Nephron progenitor cell (in vitro differentiated cells): ENCODE measurements around the gene FAM78B.

ENCODE experiments used
- DNase-seq: peaks from one replicate; pipeline ENCODE4 v3.0.0; 2021
- H3K27ac Mint-ChIP-seq: 2 replicates; pipeline ENCODE4 v1.8.0; 2021; ENCODE audit warnings: mild to moderate bottlenecking, moderate library complexity, mixed read lengths
- H3K27me3 Mint-ChIP-seq: 2 replicates; pipeline ENCODE4 v1.8.0; 2021; ENCODE audit warnings: mild to moderate bottlenecking, low read depth, mixed read lengths; ENCODE audit not compliant: poor library complexity
- H3K36me3 Mint-ChIP-seq: 2 replicates; pipeline ENCODE4 v1.8.0; 2021; ENCODE audit warnings: low read depth, mixed read lengths
- H3K4me1 Mint-ChIP-seq: 2 replicates; pipeline ENCODE4 v1.8.0; 2021; ENCODE audit warnings: mixed read lengths
- H3K4me3 Mint-ChIP-seq: 2 replicates; pipeline ENCODE4 v1.8.0; 2021; ENCODE audit warnings: mild to moderate bottlenecking, moderate library complexity, mixed read lengths
- H3K9me3 Mint-ChIP-seq: 2 replicates; pipeline ENCODE4 v1.8.0; 2021; ENCODE audit warnings: mild to moderate bottlenecking, moderate library complexity, mixed read lengths
- CTCF ChIP-seq: fragments of 200-600 bp; sonication (generic); IDR thresholded peaks from 2 replicates; pipeline ENCODE4 v1.5.0; 2021; ENCODE audit warnings: antibody characterized with exemption

The FAM78B gene

GRCh38 chr1:166136222-166136621 lies 30.6 kb downstream of the FAM78B start:
- TF ChIP-seq CTCF: no peak
- Mint-ChIP-seq H3K27me3 (no peaks in the 10 kb centered on the region), H3K4me3 (no peak overlapping the region), H3K36me3 (no peaks in the 10 kb centered on the region), H3K27ac (no peak overlapping the region), H3K9me3 (no peaks in the 10 kb centered on the region), H3K4me1 (peaks cover 20% of the 10 kb centered on the region)
- DNase-seq: no peak

- no peak overlapping the region for H3K27ac Mint-ChIP-seq
- H3K9me3 Mint-ChIP-seq: no peaks in the 10 kb centered on the region
- H3K4me1 Mint-ChIP-seq: no peaks in the 10 kb centered on the region
- H3K4me3 Mint-ChIP-seq: no peak overlapping the region
- H3K36me3 Mint-ChIP-seq: no peaks in the 10 kb centered on the region
- DNase-seq: no peak
- TF ChIP-seq CTCF: no peak
- H3K27me3 Mint-ChIP-seq: no peaks in the 10 kb centered on the region
These were observed 32.9 kb downstream of the FAM78B start for GRCh38 chr1:166133857-166134256.

- H3K27ac Mint-ChIP-seq: no peak overlapping the region
- H3K4me1 Mint-ChIP-seq: no peaks in the 10 kb centered on the region
- TF ChIP-seq CTCF: peak; percentile 55
- no peaks in the 10 kb centered on the region for H3K9me3 Mint-ChIP-seq
- no peak overlapping the region for H3K4me3 Mint-ChIP-seq
- H3K27me3 Mint-ChIP-seq: no peaks in the 10 kb centered on the region
- H3K36me3 Mint-ChIP-seq: no peaks in the 10 kb centered on the region
- no peak for DNase-seq
These were observed 33.4 kb downstream of the FAM78B start for GRCh38 chr1:166133276-166133841.

GRCh38 chr1:166132496-166132895 lies 34.3 kb downstream of the FAM78B start:
- no peaks in the 10 kb centered on the region for H3K9me3 Mint-ChIP-seq
- H3K4me3 Mint-ChIP-seq: no peak overlapping the region
- H3K27ac Mint-ChIP-seq: no peak overlapping the region
- no peak for TF ChIP-seq CTCF
- H3K4me1 Mint-ChIP-seq: no peaks in the 10 kb centered on the region
- DNase-seq: no peak
- no peaks in the 10 kb centered on the region for H3K27me3 Mint-ChIP-seq
- no peaks in the 10 kb centered on the region for H3K36me3 Mint-ChIP-seq

- no peaks in the 10 kb centered on the region for H3K9me3 Mint-ChIP-seq
- no peak overlapping the region for H3K27ac Mint-ChIP-seq
- no peak overlapping the region for H3K4me3 Mint-ChIP-seq
- no peak for DNase-seq
- H3K4me1 Mint-ChIP-seq: no peaks in the 10 kb centered on the region
- no peak for TF ChIP-seq CTCF
- H3K36me3 Mint-ChIP-seq: no peaks in the 10 kb centered on the region
- H3K27me3 Mint-ChIP-seq: peaks cover 2% of the 10 kb centered on the region
These were observed 37.8 kb downstream of the FAM78B start for GRCh38 chr1:166129006-166129405.

- no peaks in the 10 kb centered on the region for H3K36me3 Mint-ChIP-seq
- peaks cover 4% of the 10 kb centered on the region for H3K27me3 Mint-ChIP-seq
- DNase-seq: no peak
- TF ChIP-seq CTCF: no peak
- H3K9me3 Mint-ChIP-seq: no peaks in the 10 kb centered on the region
- no peak overlapping the region for H3K4me3 Mint-ChIP-seq
- H3K27ac Mint-ChIP-seq: no peak overlapping the region
- H3K4me1 Mint-ChIP-seq: no peaks in the 10 kb centered on the region
These were observed 38.6 kb downstream of the FAM78B start for GRCh38 chr1:166128195-166128594.
